AG09319 (cell line): ENCODE measurements around the gene RBM39.

Source experiments
- DNase-seq: peaks from one replicate; pipeline ENCODE4 v3.0.0-alpha.2; 2010; ENCODE audit warnings: low read depth; ENCODE audit errors: extremely low read depth
- TF ChIP-seq, protein P1 (sequence below): IDR thresholded peaks from 2 replicates; pipeline ENCODE4 v1.5.1; 2011; ENCODE audit warnings: low read depth, mild to moderate bottlenecking, inconsistent platforms, low read length, moderate library complexity

The RBM39 gene

DNA sequence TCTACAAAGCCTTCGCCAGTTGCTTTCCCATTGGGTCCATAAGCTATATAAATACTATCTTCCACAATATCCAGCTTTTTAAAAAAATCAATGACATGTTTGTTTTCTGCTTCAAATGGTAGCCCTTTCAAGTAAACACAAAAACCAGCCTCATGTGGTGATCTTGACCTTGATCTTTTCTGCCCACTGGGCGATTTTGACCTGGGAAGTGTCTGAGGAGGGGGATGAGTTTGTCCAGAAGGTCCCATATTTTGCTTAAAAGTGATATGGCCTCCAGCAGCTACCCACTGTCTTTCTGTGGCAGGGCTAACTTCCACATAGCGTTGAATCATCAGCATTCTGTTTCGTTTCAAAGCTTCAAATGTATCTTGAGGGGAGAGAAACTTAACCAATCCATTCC lies 88.2 kb downstream of the RBM39 start:
- no peak for DNase-seq
- TF ChIP-seq, protein P1, sequence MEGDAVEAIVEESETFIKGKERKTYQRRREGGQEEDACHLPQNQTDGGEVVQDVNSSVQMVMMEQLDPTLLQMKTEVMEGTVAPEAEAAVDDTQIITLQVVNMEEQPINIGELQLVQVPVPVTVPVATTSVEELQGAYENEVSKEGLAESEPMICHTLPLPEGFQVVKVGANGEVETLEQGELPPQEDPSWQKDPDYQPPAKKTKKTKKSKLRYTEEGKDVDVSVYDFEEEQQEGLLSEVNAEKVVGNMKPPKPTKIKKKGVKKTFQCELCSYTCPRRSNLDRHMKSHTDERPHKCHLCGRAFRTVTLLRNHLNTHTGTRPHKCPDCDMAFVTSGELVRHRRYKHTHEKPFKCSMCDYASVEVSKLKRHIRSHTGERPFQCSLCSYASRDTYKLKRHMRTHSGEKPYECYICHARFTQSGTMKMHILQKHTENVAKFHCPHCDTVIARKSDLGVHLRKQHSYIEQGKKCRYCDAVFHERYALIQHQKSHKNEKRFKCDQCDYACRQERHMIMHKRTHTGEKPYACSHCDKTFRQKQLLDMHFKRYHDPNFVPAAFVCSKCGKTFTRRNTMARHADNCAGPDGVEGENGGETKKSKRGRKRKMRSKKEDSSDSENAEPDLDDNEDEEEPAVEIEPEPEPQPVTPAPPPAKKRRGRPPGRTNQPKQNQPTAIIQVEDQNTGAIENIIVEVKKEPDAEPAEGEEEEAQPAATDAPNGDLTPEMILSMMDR = no peak
